Glutamatergic neuron (in vitro differentiated cells): ENCODE results near the gene SREBF2. TPM values are rescaled to one million over a fixed set of nuclear protein-coding genes. Genes with fewer than 3 reads are reported as not detected.

ENCODE experiments used
- DNase-seq: peaks from one replicate; pipeline ENCODE4 v3.0.0; 2022
- H3K27ac Mint-ChIP-seq: one replicate; pipeline ENCODE4 v1.8.0; 2020; ENCODE audit warnings: mild to moderate bottlenecking, mixed read lengths, inconsistent platforms; ENCODE audit not compliant: unreplicated experiment
- H3K27me3 Mint-ChIP-seq: one replicate; pipeline ENCODE4 v1.8.0; 2020; ENCODE audit warnings: mild to moderate bottlenecking, moderate library complexity, mixed read lengths, inconsistent platforms; ENCODE audit not compliant: unreplicated experiment
- H3K36me3 Mint-ChIP-seq: one replicate; pipeline ENCODE4 v1.8.0; 2020; ENCODE audit warnings: mild to moderate bottlenecking, mixed read lengths, inconsistent platforms; ENCODE audit not compliant: unreplicated experiment
- H3K4me1 Mint-ChIP-seq: one replicate; pipeline ENCODE4 v1.8.0; 2020; ENCODE audit warnings: mild to moderate bottlenecking, low read depth, mixed read lengths, inconsistent platforms; ENCODE audit not compliant: unreplicated experiment
- H3K4me3 Mint-ChIP-seq: one replicate; pipeline ENCODE4 v1.8.0; 2020; ENCODE audit warnings: mild to moderate bottlenecking, mixed read lengths, inconsistent platforms; ENCODE audit not compliant: unreplicated experiment
- H3K9me3 Mint-ChIP-seq: one replicate; pipeline ENCODE4 v1.8.0; 2020; ENCODE audit warnings: mild to moderate bottlenecking, moderate library complexity, mixed read lengths, inconsistent platforms; ENCODE audit not compliant: unreplicated experiment
- total RNA-seq: library from RNA; stranded (reverse); fragmentation: NEBNext Ultra II Directional; extraction: Animal tissue kit (Norgen Biotek cat#: 25700); gene quantifications from one replicate; pipeline ENCODE4 v1.2.1, GENCODE V29; 2021; ENCODE audit not compliant: unreplicated experiment
- TF ChIP-seq, protein P1 (sequence below): fragments of 200-600 bp; sonication (generic); IDR thresholded peaks from one replicate; pipeline ENCODE4 v1.5.0; 2021; ENCODE audit not compliant: partially characterized antibody, unreplicated experiment

The SREBF2 gene
- total RNA-seq, 1 donor from 2014 or later = 291 TPM

DNA sequence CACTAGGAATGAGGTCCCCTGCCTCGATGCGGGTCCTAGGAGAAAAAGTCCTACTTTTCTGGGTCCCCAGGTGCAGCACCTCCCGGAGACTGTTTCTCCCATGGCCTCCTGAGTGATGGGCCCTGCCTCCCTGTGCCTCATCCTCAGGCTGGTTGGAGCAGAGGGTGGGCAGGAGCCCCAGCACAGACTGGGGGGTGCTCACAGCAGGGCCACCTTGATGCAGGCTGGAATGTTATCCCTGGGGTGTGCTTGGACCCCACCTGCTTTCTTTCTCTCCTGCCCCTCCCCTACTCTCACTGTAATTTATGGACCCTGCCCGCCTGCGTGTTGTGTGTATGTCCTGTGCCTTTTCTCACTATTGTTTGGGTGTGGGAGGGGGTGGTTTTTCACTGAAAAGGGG, 73.9 kb downstream of the SREBF2 start:
- Mint-ChIP-seq H3K9me3 (peaks cover 6% of the 10 kb centered on the region), H3K36me3 (no peaks in the 10 kb centered on the region), H3K27me3 (peaks cover 20% of the 10 kb centered on the region), H3K4me1 (peaks cover 6% of the 10 kb centered on the region), H3K27ac (no peak overlapping the region), H3K4me3 (no peak overlapping the region)
- TF ChIP-seq, protein P1, sequence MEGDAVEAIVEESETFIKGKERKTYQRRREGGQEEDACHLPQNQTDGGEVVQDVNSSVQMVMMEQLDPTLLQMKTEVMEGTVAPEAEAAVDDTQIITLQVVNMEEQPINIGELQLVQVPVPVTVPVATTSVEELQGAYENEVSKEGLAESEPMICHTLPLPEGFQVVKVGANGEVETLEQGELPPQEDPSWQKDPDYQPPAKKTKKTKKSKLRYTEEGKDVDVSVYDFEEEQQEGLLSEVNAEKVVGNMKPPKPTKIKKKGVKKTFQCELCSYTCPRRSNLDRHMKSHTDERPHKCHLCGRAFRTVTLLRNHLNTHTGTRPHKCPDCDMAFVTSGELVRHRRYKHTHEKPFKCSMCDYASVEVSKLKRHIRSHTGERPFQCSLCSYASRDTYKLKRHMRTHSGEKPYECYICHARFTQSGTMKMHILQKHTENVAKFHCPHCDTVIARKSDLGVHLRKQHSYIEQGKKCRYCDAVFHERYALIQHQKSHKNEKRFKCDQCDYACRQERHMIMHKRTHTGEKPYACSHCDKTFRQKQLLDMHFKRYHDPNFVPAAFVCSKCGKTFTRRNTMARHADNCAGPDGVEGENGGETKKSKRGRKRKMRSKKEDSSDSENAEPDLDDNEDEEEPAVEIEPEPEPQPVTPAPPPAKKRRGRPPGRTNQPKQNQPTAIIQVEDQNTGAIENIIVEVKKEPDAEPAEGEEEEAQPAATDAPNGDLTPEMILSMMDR = no peak
- no peak for DNase-seq

DNA sequence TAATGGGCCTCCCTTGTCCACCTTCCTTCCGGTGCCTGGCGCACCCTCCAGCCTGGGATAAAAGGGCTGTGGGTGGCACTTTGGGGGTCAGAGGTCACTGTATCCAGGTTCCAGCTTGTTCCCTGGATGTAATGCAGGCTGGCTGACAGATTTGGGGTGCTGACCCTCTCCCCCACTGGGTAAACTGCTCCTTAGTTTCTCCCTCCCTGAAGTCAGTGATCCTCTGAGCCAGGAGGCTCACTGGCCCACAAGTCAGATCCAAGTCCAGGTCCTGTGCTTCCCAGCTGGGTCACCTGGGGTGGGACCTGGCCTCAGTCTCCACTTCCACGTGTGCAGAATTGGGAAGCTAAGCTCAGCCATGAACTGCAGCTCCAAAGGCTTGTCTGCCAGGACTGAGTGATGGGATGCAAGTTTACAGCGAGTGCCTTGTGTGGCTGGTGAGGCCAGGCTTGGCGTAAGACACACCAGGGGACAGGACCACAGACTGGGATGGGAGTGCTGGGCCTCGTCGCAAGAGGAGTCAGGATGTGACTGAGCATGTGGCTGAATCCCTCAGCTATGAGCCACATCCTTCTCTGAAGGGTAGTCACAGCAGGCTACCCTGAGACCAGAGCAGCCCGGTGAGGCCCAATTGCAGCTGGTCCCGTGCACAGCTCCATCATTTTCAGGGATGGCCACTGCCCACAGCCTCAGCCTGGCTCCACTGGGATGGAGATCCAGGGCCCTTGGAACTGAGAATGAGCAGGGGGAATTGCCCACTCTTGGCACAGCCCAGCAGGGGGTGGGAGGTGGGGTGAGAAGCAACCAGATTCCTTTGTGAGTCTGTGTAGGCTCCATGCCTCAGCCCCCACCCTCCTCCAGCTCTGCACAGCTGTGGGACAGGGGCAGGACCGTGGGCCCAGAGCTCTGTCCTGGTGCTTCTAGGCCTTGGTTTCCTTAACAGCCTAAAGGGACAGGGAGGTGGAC, 74.8 kb downstream of the SREBF2 start:
- Mint-ChIP-seq H3K4me1 (peaks cover 6% of the 10 kb centered on the region), H3K27me3 (peaks cover 26% of the 10 kb centered on the region), H3K36me3 (no peaks in the 10 kb centered on the region), H3K9me3 (peaks cover 6% of the 10 kb centered on the region), H3K27ac (no peak overlapping the region), H3K4me3 (no peak overlapping the region)
- TF ChIP-seq, protein P1 = no peak
- DNase-seq = no peak

DNA sequence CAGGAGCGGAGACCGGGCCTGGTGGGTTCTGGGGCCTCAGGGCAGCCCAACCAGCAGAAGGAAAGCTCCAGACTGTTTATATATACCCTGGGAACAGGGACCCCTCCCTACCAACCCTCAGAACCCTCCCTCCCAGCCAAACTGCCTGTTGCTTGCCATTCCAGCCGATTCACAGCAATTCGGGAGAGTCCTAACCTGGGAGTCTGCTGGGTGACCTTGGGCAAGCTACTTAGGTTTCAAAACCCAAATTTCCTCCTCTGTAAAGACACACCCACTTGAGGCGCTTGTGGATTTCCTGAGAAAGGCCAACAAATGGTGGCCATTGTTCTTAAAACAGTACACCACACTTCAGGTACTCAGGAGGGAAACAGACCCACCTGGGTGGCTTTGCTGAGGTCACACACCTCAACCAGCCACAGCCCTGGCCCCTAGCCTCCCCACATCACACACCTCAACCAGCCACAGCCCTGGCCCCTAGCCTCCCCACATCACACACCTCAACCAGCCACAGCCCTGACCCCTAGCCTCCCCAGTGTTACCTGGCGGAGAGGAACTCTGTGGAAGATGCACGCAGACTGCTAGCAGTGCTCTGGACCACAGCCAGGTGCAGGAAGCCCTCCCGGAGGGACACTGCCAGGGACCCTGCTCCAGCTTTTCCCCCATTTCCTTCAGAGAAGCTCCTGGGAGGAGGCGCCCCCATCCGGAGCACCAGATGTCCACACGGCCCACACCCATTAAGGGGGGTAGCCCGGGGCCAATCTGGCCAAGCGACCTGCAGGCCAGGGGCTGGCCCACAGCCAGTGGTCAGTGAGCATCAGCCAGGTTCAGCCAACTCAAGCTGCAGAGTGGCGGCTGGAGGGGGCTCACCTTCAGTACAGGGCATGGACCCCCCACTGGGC, 75.8 kb downstream of the SREBF2 start:
- TF ChIP-seq, protein P1 = no peak
- peaks cover 26% of the 10 kb centered on the region for H3K27me3 Mint-ChIP-seq
- H3K36me3 Mint-ChIP-seq = no peaks in the 10 kb centered on the region
- H3K27ac Mint-ChIP-seq = no peak overlapping the region
- H3K4me1 Mint-ChIP-seq = peaks cover 6% of the 10 kb centered on the region
- no peak for DNase-seq
- H3K4me3 Mint-ChIP-seq = no peak overlapping the region
- peaks cover 4% of the 10 kb centered on the region for H3K9me3 Mint-ChIP-seq

GRCh38 chr22:41909310-41910049, 76.6 kb downstream of the SREBF2 start:
- no peaks in the 10 kb centered on the region for H3K36me3 Mint-ChIP-seq
- peaks cover 22% of the 10 kb centered on the region for H3K27me3 Mint-ChIP-seq
- no peak overlapping the region for H3K27ac Mint-ChIP-seq
- H3K4me3 Mint-ChIP-seq = peak overlapping the region; percentile 68
- peaks cover 6% of the 10 kb centered on the region for H3K4me1 Mint-ChIP-seq
- TF ChIP-seq, protein P1 = no peak
- DNase-seq = peak; percentile 43
- peaks cover 4% of the 10 kb centered on the region for H3K9me3 Mint-ChIP-seq
